Measurements from ENCODE around the gene HIPK2.

The HIPK2 gene

DNA sequence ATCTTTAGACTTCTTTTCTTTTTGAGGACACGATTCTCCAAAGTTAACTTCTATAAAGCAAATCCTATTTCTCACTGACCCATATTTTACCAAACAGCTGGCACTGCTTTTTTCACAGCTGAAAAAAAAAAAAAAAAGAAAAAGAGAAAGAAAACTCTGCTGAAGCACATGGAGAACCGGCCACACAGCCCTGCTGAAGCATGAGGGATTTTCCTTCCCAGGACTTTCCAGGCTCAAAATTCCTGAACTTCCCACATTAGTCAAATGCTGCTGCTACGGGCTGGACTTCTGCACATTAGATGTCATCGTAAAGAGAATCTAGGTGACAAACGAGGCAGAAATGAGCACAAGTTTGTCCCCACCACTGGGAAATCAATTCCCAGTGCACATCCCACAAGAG, 25.2 kb downstream of the HIPK2 start:
- DNase-seq (ENCODE audit: low read depth in 2 of 2): no peak

DNA sequence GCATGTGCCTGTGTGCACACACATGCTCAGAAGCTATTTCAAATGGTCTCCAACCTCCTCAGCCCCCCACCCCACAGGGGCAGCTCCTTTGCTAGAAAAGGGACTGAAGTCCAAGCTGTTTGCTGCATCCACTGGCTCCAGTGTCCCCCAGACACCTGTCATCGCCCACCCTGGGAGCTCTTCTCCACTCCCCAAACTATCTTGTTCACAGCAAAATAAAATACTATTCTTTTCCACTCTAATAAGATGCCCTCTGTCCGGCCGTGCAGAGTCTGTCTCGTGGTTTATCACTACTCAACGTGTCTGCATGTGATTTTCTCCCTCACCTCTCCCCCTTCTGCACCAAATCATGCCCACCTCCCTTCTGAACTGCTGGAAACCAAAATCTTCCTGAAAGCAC, 25.6 kb downstream of the HIPK2 start:
- DNase-seq (ENCODE audit: low read depth in 2 of 2): no peak

DNA sequence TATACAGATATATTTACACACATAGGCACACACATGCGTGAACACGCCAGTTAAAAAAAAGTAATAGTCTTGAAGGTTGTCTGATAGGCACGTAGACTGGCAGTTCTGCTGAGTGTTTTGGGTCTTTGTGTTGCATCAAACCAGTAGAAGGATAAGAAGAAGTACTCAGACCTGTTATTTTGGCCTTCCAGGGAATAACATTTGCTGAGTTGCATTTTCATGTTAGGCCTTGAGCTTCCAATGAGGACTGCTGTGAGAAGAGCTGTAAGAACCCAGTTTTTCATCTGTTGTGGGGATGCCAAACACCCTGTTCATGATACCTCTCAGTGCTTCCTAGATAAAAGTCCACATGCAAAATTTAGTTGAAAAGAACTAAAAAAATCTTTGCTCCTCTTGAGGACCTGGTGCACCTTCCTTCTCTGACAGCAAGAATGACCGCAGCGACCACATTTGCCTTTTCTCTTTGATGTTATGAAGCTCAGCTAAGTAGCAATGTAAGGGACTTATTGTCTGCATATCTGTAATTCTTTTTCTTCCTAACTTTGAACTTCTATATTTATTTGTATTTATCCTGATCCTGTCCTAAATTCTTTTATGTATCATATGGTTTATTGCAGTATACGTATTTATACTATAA, 27.2 kb downstream of the HIPK2 start:
- no peak for DNase-seq (ENCODE audit: low read depth in 2 of 2)

DNA sequence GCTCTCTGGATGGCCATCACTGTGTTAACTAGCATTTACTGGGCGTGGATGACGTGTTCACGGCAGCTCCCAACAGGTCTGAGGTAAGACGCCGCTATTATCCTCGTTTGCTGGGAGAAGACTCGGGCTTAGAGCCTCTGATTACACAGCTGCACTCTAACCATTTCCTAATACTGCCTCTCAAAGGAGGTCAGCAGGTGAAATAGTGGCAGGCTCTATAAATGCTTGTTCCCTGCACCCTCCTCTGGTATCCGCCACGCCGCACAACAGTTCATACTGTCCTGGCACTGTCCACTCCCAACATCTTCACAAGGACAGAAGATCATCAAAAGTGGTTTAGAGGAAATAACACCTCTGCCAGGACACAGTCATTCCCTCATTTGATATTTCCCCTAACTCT, 28.3 kb downstream of the HIPK2 start:
- no peak for DNase-seq (ENCODE audit: low read depth in 2 of 2)

DNA sequence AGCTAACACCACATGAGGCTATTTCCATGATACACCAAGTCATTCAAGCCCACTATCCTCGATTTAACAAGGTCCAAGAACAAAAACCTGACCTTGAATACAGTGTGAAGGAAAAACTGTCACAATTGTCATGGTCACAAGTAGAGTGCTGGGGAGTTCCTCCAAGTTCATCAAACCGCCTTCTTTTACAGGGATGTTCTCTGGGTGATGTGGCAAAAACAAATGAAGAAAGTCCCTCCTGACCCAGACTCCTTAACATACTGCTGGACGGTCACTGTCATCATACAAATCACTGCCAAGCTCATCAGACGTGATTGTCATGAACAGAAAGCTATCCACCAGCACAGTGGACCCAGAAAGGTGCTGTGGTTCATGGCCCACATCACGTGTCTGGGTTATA, 28.9 kb downstream of the HIPK2 start:
- no peak for DNase-seq (ENCODE audit: low read depth in 2 of 2)

DNA sequence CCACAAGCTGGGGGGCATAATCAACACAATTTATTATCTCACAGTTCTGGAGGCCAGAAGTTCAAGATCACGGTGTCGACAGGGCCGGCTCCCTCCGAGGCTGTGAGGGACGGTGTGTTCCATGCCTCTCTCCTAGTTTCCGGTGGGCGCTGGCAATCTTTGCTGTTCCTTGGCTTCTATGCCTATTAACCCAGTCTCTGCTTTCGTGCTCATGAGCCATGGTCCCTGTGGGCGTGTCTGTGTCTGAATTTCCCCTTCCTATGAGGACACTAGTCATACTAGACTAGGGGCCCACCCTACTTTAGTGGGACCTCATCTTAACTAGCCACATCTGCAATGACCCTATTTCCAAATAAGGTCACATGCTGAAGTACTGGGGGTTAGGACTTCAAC, 29.4 kb downstream of the HIPK2 start:
- no peak for DNase-seq (ENCODE audit: low read depth in 2 of 2)

DNA sequence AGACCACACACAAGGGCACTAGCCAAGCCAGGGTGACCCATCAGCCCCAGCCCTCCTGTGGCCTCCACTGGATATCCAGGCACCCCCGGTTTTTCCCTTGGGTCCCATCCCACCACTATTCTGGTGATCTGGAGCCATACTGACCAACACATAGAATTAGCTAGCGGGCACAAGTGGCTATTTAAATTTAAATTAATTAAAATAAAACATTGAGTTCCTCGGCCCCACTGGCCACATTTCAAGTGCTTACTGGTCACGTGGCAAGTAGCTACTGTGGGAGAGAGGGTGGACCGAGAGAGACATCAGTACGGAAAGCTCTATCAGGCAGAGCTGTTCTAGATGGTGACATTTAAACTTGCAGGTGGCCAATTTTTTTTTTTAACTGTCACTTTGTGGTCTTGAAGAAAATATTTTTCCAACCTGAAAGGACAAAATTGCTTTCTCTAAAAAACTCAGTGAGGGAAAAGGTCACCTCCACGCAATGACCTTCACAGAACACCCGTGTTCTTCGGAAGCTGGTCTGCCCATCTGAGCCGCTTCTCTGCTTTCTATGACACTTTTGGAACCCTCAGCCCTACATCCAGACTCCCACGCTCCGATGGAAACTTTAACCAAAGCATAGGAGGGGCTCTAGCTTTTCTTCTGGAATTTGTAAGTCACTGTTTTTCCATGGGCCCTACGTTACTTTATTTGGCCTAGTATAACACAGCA, 30.0 kb downstream of the HIPK2 start:
- no peak for DNase-seq (ENCODE audit: low read depth in 2 of 2)

DNA sequence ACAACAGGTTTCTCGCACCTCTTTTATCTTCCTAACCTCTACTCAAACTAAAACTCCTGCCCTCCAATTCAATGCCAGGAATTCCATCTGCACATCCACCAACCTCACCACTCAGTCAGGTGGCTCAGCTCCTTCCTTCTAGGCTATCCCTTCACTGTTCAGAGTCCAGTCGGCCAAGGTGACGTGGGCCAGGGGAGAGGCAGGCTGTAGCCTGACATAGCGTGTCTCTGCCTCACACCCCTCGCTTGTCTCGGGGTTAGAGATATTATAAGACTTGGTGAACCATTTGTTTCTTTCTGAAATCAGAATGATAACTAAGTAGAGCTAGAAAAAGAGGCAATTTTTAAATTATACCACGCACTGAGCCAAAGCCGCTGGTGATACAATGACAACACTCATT, 31.1 kb downstream of the HIPK2 start:
- DNase-seq (ENCODE audit: low read depth in 2 of 2): no peak

DNA sequence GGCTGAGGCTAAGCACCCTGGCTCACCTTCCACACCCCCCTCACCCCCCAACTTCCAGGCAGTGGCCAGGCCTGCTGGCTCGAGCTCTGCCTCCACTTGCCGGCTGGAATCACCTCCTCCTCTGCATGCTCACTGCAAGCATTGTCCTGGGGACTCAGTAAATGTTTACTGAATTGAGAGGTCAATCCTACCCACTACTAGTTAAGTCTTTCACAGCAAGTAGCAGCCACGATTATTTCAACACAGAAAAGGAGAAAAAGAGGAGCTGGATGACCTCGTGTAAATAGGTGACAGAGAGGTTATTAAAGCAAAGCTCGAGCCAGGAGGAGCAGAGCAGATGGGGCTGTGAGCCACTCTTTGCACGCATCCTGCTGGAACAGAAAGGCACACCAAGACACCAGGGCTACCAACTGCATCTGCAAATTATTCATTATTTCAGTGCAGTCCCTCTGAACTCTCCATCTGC, 32.1 kb downstream of the HIPK2 start:
- DNase-seq (ENCODE audit: low read depth in 2 of 2): no peak

DNA sequence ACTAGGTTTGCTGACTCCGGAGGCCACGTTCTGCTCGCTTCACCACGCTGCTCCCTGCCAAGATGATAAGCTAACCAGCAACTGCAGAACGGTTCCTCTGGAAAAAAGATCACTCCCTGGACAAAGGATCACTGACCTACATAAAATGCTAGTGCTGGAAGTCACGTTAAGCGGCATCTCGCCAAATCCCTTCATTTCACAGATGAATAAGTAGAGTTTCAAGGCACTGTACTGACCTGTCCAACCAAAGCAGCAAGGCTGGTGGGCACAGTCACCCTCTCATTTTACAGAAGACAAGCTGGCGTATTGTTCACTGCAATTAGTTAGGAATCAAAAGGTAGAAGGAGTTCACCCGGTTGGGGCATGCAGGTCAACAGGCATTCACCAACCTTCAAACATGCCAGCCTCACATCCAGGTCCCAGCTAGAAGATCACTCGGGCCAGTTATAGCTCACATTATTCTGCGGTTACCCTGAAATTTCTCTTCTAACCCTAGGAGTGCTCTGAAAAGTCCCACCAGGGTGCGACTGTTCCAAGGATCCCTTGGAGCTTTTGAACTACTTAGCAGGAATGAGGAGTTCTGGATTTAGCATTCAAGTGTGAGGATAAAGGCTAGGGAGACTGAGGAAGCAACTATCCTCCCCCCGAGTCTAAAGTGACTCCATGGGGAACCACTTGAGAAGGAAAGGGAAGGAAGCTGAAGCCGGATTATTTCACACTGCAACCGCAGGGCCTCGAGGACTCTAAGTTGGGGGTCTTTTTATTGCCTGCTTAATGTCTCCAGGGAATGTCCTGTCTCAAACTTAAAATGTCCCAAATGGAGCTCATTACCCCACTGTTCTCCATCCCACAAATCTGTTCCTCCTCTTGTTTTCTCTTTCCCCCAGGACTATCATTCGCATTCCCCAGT, 32.8 kb downstream of the HIPK2 start:
- DNase-seq (ENCODE audit: low read depth in 2 of 2): no peak

DNA sequence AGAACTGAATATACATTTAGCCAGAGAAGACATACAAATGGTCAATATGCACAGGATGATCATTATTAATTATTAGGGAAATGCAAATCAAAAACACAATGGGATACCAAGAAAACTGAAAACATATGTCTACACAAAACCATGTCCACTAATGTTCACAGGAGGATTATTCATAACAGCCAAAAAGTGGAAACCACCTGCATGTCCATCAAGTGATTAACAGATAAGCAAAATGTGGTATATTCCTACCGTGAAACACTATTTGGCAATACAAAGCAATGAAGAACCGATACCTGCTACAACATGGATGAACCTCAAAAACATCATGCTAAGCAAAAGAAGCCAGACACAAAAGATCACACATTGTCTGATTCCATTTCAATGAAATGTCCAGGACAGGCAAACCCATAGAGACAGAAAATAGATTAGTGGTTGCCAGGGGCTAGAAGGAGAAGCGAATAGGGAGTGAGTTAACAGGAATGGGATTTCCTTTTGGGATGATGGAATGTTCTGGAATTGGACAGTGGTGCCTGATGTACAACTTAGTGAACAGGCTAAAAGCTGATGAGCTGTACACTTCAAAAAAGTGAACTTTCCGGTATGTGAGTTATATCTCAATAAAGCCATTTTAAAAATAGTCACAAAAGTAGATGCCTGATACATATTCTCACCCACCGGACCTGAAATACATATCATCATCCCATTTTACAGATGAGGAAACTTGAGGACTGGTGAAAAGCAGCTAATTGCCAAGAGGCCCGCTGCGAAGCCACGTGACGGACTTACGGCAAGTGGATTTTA, 33.6 kb downstream of the HIPK2 start:
- no peak for DNase-seq (ENCODE audit: low read depth in 2 of 2)

DNA sequence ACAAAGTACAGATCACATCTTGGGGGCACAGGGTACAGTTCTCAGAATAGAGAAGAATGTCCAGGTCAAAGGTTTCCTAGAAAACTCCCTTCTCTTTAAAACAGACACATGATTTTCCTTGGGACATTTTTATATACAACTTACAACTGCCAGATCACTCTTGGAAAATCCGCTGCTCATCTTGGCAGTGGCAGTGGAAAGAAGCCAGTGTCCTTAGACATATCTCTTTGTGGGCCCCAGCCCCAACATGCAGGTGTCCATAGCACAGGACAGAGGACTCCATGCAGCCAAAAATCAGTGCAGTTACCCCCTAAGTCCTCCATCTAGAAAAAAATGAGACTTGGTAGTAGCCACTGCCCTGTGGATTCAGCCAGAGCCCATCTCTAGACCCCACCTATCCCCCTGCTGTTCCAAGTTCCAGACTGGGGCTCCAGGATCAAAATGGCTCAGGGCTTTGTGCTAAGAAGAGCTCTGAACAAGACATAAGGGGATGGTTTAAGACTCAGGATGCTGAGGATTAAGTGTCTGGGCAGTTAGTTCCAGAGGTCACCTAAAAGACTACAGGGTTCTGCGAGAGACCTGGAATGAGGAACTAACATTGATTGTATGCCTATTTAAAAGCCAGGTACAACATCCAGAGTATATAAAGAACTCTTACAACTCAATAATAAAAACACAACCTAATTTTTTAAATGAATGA, 34.4 kb downstream of the HIPK2 start:
- no peak for DNase-seq (ENCODE audit: low read depth in 2 of 2)

DNA sequence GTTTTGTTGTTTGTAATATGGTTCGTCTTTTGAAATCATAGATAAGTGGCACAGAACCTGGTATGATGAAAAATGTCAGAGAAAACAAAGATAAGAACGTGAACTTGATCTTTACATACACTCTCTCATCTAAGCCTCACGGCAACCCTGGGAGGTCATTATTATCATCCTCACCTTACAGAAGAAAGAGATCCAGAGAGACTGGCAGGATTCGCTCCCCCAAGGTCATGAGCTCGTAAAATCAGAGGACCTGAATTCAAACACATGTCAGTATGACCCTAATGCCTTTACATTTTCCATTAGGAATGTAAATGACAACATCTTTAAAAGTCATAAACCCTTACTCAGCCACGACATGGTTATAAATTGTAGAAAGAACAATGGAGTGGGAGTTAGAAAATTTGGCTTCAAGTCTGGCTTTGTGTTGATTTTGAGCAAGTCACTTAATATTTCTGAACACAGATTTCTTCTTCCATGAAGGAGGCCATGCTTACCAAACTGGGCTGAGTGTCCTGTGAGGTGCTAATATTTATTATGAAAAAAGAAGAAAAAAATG, 35.9 kb downstream of the HIPK2 start:
- no peak for DNase-seq (ENCODE audit: low read depth in 2 of 2)

DNA sequence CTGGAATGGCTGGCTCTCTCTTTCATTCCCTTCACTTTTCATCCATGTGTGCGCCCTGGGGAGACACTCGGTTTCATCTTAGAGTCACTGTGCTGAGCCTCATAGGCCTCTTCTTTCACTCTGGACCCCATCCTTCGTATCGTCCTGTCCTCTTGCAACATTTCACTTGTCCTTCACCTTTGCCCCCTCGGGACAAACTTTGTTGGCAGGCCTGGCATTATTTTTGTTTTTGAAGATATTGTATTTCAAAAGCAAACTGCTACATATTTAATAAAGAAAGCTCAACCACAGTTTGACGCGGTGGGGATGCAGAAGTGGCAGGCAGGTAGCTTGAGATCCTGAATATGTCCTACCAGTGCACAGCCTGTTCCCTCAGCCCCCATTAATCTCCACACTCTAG, 36.6 kb downstream of the HIPK2 start:
- no peak for DNase-seq (ENCODE audit: low read depth in 2 of 2)

DNA sequence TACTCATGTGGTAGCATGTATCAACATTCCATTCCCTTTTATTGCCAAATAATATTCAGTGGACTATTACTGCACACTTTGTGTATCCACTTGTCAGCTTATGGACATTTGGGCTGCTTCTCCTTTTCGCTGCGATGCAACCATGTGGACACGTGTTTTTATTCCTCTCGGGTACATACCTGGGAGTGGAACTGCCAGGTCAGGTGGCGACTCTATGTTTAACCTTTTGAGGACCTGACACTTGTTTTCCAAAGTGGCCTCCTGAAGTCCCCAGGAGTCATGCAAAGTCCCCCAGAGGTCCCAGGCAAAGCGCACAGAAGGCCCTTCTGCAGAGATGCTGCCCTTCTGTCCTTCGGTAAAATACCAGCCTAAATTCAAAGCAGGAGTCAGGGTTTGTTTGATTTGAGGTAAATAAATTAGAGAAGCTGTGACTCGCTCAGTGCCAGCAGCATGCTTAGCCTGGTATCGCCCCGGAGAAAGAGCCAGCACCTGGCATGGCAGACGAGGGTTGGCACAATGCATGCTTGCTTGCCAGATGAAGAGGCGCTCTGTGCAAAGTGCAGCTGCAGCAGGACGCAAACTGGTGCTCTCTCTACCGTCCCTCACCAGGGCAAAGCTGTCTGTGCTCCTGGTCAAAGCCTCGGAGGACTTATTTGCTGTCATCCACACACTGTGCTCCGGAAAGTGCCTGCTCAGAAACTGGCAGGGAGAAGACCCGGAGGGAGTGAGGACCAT, 37.8 kb downstream of the HIPK2 start:
- no peak for DNase-seq (ENCODE audit: low read depth in 2 of 2)

DNA sequence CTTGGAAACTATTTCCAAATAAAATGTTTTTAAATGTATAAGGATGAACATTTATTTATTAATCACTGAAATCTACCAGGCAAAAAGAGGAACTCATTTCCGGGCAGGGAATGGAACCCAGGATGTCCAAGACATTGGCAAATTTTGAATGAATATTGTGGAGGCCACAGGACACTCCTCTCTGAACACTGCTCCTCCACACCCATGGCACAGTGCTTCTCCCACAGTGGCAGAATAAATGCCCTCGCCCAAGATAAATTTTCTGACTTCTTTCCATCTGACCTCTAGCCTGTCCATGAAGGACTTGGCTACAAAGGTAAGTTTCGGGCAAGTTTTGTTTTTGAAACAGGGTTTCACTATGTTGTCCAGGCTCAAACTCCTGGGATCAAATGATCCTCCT, 39.0 kb downstream of the HIPK2 start:
- DNase-seq (ENCODE audit: low read depth in 2 of 2): no peak

DNA sequence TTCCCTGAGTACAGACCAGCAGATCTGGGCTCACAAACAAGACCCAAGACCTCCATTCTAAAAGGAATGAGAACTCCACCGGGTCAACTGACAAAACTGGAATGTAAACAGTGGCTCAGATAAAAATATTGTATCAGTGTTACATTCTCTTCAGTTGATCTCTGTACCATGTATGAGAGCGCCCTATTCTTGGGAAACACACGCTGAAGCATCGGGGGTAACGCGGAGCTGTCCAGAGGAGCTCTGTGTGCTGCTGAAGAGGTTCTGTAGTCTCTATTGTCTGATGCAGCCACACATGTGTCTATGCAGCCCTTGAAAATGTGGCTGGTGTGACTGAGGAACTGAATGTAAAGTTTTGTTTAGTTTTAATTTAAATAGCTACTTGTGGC, 39.7 kb downstream of the HIPK2 start:
- no peak for DNase-seq (ENCODE audit: low read depth in 2 of 2)

DNA sequence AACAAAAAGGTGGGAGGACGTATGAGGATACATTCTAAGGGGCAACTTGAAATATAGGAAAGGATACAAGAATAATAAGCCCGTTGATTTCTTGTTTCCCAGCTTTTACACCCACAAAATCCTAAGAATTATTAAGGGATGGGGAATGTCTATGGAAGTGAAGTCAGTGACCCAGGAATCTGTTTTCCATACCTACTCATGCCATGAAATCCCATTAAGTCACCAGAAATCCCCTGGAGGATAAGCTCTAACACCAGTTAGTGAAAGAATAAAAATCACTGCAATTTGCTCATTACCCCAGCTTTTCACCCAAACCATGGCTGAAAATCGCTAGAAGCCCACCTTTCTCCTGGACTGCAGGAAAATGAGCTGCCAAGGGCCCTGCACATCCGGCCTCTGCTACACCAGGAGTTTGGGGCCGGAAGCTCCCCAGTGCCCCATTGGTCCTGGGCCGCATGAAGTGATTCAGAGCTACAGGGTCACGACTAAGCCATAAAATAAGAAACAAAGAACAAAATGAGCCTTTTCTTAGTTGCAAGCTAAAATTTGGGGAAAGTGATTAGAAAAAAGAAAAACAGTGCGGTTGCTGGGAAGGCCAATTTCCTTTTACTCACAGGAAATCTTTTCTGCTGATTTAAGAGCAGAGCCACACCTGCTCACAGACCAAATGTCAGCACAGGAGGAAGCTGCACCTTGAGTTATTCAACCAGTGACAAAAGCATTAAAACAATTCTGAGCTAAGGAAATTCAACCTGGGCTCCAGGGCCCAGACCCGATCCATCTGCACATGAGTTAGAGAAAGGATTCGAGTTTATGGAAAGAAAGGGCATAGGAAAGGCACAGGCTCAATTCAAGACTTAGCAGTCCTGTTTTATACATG, 40.3 kb downstream of the HIPK2 start:
- DNase-seq (ENCODE audit: low read depth in 2 of 2): no peak

DNA sequence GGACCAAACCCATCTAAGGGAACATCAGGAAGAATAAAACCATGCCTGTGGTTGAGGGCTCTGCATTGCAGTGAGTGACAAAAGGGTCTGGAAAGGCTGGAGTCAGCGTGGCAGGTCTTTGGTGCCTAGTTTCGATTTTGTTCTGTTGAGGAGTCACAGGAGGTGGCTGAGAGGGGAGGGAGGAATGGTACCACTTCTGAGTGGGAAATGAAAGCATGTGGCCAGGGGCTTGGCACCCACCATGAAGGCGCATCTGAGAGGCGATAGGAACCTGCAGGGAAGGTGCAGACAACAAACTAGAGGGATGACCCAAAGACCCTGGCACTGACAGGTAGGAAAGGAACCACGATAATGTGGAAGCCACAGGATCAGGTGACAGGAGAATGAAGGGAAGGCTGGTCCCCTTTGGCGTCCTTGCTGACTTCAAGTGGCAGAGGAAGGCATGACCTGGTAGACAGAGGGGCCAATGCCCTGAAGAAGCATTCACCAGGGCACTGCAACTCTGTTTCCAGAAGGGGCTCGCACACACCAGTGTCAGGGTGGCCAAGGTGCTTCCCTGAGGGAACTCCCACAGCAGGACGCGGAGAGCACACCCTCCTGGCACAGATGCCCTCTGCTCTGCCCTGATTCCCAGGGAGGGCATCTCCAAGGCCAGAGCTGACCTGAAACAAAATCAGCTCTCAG, 41.7 kb downstream of the HIPK2 start:
- no peak for DNase-seq (ENCODE audit: low read depth in 2 of 2)
